ENCODE results near the gene ACAD9. TPM values are rescaled to one million over a fixed set of nuclear protein-coding genes. Genes with fewer than 3 reads are reported as not detected.
"Not testable (repeated sequence)": the region's sequence is repeated elsewhere in the genome, so short reads cannot be mapped to it uniquely, and the experiment has no call there.

ACAD9 gene
- total RNA-seq, 2 experiments from 2014 or later, result 45.3 to 45.5 TPM

DNA sequence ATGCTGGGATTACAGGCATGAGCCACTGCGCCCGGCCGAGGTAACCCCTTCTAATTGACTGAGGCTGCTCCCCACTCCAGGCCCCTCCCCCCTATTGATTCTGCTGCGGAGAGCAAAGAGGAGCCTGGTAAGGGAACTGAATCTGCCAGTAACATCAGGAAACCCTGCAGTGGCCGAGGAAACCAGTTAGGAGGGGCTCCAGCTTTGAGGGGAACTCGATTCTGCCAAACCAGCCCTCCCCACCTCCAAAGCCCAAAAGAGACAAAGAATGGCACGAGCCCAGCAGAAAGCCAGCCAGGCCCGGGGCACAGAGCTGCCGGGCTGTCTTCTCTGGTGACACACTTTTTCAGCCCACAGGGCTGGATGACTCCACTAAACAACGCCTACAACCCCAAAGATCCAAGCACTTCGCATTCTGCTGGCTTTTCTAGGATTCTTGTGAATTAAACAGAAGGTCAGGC lies 15.0 kb upstream of the ACAD9 start:
- H3K9me3 Mint-ChIP-seq, result peaks cover 20% of the 10 kb centered on the region
- intact Hi-C loops (cut with micrococcal nuclease), result no loop called here

DNA sequence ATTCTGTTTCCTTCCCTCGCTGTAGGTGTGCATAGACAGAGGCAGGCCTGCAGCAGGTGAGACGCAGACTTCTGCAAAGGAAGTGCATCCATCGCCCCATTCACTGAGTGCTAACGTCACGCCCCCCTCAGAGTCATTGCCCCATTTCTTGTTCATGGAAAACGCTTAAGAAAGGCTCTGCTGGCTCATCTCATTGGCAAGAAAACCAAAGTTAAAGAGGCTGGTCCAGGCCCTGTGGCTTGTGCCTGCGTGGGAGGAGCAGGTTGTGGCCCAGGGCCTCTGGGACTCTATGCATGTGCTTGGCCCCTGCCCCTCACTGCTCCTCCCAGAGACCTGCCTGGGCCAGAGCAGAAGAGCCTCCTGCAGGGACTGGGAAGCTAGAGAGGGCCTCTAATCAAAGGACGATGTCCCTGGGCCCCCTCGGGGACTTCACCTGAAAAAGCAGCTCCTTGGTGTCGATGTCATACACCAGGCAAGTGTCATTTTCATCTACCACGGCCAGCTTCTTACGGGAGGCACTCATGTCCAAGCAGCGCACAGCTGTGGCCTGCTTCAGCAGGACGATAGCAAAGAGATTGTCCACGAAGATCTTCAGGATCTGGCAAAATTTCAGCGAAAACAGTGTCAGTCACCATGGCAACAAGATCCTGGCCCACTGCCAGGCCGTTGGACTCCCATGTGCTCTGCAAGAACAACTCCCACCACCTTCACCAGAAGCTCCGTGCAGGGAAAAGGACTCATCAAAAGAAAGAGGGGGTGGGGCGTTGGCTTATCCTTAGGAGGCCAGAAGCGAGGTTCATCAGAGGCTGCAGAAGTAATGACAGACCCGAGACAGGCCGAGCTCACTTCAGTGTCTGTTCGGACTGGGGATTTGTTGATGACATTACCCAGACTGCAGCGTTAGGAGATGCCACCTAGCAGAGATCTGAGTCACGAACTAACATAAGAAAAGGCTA lies 14.3 kb upstream of the ACAD9 start:
- H3K4me1 Mint-ChIP-seq (ENCODE audit: low read depth); POLR2A ChIA-PET; H3K36me3 Mint-ChIP-seq; H3K27ac Mint-ChIP-seq; intact Hi-C loops (cut with micrococcal nuclease); DNase-seq; H3K4me3 Mint-ChIP-seq; H3K27me3 Mint-ChIP-seq: not testable (repeated sequence)
- H3K9me3 Mint-ChIP-seq, result peaks cover 12% of the 10 kb centered on the region
- CTCF ChIA-PET, result interaction anchor here (0.9 kb wide), 1 partner anchor 13 kb away, joined by 3 read pairs; no protein-coding TSS in a partner anchor

More for the DNA sequence above, 15.0 kb upstream of the ACAD9 start:
- Mint-ChIP-seq H3K4me1 (ENCODE audit: low read depth) (no peaks in the 10 kb centered on the region), H3K36me3 (peaks cover 9% of the 10 kb centered on the region), H3K27me3 (no peaks in the 10 kb centered on the region), H3K4me3 (no peak overlapping the region), H3K27ac (no peak overlapping the region)
- ChIA-PET POLR2A (no interaction called here), CTCF (interaction anchor here (1.4 kb wide), 1 partner anchor 12 kb away, joined by 4 read pairs; no protein-coding TSS in a partner anchor)
- no peak for DNase-seq

DNA sequence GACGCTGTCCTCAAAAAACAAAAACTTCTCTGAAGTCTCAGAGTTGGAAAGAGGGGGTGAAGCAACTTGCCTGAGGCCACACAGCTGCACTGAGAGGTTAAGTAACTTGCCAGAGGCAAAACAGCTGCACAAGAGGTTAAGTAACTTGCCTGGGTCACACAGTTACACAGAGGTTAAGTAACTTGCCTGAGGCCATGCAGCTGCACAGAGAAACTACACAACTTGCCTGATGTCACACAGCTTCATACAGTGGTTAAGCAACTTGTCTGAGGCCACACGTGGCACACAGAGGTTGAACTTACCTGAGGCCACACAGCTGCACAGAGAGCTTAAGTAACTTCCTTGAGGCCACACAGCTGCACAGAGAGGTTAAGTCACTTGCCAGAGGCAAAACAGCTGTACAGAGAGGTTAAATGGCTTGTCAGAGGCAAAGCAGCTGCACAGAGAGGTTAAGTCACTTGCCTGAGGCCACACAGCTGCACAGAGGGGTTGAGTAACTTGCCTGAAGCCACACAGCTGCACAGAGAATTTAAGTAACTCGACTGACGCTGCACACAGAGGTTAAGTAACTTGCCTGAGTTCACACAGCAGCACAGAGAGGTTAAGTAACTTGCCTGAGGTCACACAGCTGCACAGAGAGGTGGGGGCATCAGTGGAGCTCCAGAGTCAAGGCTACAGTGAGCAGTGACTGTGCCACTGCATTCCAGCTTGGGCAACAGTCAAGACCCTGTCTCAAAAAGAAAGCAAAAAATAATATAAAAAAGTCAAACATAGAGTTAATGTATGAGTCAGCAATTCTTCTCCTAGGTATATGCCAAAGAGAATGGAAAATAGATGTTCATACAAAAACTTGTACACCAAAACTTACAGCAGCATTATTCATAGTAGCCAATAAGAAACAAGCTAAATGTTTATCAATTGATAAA lies 12.0 kb upstream of the ACAD9 start:
- ChIA-PET POLR2A (interaction anchor here (1.8 kb wide), 1 partner anchor 12 kb away, joined by 4 read pairs; the partner anchor contains the start of gene ACAD9), CTCF (interaction anchor here (0.6 to 2.3 kb wide), 4 partner anchors 8 to 72 kb away, joined by 3 to 8 read pairs (median 3); no protein-coding TSS in a partner anchor)
- peak; percentile 19 for DNase-seq
- Mint-ChIP-seq H3K27ac (no peak overlapping the region), H3K4me3 (no peak overlapping the region), H3K27me3 (no peaks in the 10 kb centered on the region), H3K36me3 (no peaks in the 10 kb centered on the region), H3K4me1 (ENCODE audit: low read depth) (no peaks in the 10 kb centered on the region), H3K9me3 (no peaks in the 10 kb centered on the region)
- intact Hi-C loops (cut with micrococcal nuclease), result no loop called here

DNA sequence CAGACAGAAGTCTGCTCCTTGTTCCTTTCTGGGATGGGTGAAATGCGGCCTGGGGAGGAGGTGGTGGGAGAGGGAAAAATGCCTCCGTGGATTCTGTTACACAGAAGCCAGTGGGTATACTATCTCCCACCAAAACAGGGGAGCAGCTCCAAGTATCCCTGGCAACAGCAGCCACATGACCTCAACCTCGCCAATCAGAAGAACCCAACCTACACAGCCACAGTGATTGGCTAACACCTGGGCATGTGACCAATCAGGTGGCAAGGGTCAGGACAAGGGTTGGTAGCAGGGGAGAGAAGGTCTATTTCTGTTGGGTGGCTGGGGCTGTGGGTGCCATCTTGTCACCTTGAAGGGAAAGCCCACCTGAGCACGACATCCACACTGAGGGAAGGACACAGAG lies 9.1 kb upstream of the ACAD9 start:
- Mint-ChIP-seq H3K27ac (no peak overlapping the region), H3K36me3 (no peaks in the 10 kb centered on the region), H3K27me3 (no peaks in the 10 kb centered on the region), H3K4me3 (no peak overlapping the region), H3K4me1 (ENCODE audit: low read depth) (peaks cover under 1% of the 10 kb centered on the region), H3K9me3 (no peaks in the 10 kb centered on the region)
- DNase-seq, result no peak
- intact Hi-C loops (cut with micrococcal nuclease), result no loop called here
- ChIA-PET CTCF (interaction anchor here (0.6 to 1.9 kb wide), 3 partner anchors 8 to 253 kb away, joined by 3 to 9 read pairs (median 3); no protein-coding TSS in a partner anchor), POLR2A (no interaction called here)

DNA sequence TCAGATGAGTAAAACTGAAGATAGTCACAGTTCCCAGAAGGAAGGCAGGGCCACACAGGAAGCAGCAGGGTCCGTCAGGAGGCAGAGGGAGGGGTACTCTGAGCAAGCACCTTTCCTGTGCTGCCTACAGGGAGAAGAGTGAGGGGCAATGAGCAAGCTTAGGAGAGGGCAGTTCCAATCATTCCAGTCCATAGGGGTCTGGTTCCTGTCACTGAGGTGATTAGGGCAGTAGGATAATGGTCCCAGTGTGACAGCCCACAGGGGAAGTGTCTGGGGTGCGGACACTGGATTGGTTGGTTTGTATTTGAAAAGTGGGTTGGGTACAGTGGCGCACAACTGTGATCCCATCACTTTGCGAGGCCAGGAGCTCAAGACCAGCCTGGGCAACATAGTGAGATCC lies 7.1 kb upstream of the ACAD9 start:
- H3K4me1 Mint-ChIP-seq (ENCODE audit: low read depth), result peaks cover 9% of the 10 kb centered on the region
- intact Hi-C loops (cut with micrococcal nuclease), result no loop called here
- POLR2A ChIA-PET, result no interaction called here
- H3K9me3 Mint-ChIP-seq, result no peaks in the 10 kb centered on the region
- no peak overlapping the region for H3K27ac Mint-ChIP-seq
- H3K36me3 Mint-ChIP-seq, result no peaks in the 10 kb centered on the region
- CTCF ChIA-PET, result interaction anchor here (0.9 kb wide), 1 partner anchor 299 kb away, joined by 3 read pairs; no protein-coding TSS in a partner anchor
- DNase-seq, result no peak
- H3K4me3 Mint-ChIP-seq, result no peak overlapping the region
- H3K27me3 Mint-ChIP-seq, result no peaks in the 10 kb centered on the region

DNA sequence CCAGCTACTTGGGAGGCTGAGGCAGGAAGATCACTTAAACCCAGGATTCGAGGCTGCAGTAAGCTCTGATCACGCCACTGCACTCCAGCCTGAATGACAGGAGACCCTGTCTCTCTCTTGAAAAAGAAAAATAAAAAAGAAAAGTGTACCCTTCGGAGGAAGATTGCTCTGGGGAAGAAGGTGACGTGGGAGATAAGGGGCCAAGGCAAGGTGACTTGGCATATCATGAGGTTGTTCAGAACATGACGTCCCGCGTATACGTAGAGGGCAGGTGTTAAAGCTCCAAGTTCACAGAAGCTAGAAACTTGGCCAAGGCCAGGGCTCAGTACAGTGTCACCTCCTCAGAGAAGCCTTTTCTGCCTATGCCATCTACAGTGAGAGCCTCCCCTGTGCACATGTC lies 6.7 kb upstream of the ACAD9 start:
- Mint-ChIP-seq H3K4me3 (no peak overlapping the region), H3K4me1 (ENCODE audit: low read depth) (peaks cover 13% of the 10 kb centered on the region), H3K36me3 (no peaks in the 10 kb centered on the region), H3K9me3 (no peaks in the 10 kb centered on the region), H3K27me3 (no peaks in the 10 kb centered on the region), H3K27ac (no peak overlapping the region)
- intact Hi-C loops (cut with micrococcal nuclease), result no loop called here
- DNase-seq, result no peak
- POLR2A ChIA-PET, result no interaction called here
- CTCF ChIA-PET, result no interaction called here

DNA sequence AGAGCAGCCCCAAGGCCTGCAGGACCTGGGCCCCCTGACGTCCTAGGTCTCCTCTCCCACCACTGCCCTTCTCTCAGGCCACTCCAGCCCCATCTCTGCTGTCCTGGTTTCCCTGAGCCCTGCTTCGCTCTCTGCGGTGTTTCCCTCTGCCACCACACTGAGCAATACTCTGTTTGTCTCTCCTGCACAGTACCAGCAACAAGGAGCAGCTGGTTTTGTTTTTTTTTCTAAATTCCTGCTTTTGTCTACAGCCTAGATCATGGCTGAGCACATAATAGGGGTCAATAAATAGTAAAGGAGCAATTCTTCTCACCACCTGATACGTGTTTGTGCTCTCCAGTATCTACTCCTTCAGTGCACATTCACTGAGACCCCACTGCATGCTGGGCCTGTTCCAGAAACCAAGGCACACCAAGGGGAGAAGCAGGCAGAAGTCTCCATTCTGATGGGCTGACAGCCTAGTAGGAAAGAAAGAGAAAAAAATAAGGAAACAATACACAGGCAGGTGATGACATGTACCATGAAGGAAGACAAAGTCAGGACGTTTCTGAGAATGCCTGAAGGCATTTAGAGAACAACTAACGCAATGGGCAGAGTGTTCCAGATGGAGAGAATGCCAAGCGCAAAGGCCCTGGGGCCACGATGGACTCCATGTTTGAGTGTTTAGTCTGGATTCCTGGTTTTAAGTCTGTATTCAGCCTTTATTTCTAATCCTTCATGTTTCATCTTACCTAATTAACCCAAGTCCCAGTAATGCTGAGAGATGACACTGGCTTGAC lies 6.0 kb upstream of the ACAD9 start:
- ChIA-PET CTCF (no interaction called here), POLR2A (no interaction called here)
- H3K36me3 Mint-ChIP-seq, result no peaks in the 10 kb centered on the region
- no peak overlapping the region for H3K4me3 Mint-ChIP-seq
- no peak for DNase-seq
- no peaks in the 10 kb centered on the region for H3K9me3 Mint-ChIP-seq
- H3K4me1 Mint-ChIP-seq (ENCODE audit: low read depth), result peaks cover 20% of the 10 kb centered on the region
- no peak overlapping the region for H3K27ac Mint-ChIP-seq
- intact Hi-C loops (cut with micrococcal nuclease), result no loop called here
- H3K27me3 Mint-ChIP-seq, result no peaks in the 10 kb centered on the region

DNA sequence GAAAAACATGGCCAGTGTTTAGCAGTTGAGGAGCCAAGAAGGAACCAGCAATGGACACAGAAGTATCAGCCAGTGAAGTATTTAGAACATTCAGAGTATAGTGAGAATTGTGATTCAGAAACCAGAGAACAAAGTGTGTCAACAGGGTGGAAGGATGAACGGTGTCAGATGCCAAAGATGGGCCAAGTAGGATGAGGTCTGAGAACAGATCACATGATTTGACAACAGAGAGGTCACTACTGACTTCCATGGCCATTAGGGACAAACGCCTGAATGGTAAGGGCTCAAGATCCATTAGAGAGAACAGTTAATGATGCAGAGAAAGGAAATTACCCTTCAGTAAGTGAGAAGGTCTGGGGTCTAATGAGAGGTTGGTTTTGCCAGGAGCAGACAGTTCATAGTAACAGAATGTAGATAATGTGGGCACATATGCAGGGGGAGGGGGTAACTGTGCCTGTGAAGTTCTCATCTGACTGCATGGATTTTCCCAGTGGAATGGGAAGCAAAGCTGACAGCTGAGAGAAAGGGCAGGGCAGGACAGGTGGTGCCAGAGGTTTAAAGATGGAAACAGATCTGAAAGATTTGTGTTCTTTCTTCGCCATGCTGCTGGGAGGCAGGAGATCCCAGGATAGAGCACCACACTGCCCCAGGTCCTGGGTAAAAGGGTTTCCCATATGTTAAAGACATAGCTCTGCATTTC lies 4.8 kb upstream of the ACAD9 start:
- no peak for DNase-seq
- no peaks in the 10 kb centered on the region for H3K36me3 Mint-ChIP-seq
- H3K9me3 Mint-ChIP-seq, result no peaks in the 10 kb centered on the region
- ChIA-PET POLR2A (interaction anchor here (0.7 kb wide), 1 partner anchor 193 kb away, joined by 3 read pairs; no protein-coding TSS in a partner anchor), CTCF (interaction anchor here (0.7 to 6.6 kb wide), 12 partner anchors 19 to 372 kb away, joined by 3 to 60 read pairs (median 4); no protein-coding TSS in a partner anchor)
- intact Hi-C loops (cut with micrococcal nuclease), result loop anchor here (1.0 to 5.0 kb wide), 3 partner anchors 143 to 308 kb away; partner anchors contain the start of gene CNBP
- H3K4me3 Mint-ChIP-seq, result no peak overlapping the region
- no peak overlapping the region for H3K27ac Mint-ChIP-seq
- H3K4me1 Mint-ChIP-seq (ENCODE audit: low read depth), result peaks cover 24% of the 10 kb centered on the region
- H3K27me3 Mint-ChIP-seq, result no peaks in the 10 kb centered on the region

DNA sequence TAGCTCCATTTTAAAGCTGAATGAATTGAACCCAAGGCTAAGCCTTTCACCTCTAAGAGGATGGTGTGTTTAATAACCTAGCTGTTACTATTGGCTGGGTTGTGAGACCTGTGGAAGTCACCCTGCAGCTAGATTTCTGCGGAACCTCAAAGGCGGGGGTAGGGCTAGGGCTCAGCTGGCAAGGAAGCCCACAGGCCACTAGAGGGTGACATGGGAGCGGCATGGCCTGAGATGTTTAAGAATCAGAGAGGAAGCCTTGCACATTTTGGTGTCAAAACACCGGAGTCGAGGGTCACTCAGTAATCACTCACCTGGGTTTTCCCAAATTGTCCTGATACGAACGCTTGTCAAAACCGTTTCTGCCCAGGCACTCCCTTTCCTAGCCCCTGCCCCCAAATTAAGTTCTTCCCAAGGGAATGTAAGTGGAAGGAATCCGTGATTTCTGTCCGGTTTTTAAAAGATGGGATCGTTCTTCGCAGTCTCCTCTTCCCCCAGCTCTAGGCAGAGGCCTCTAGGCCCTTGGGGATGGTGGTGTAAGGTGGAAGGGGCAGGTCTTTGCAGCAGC lies 3.8 kb upstream of the ACAD9 start:
- Mint-ChIP-seq H3K4me3 (no peak overlapping the region), H3K36me3 (no peaks in the 10 kb centered on the region), H3K9me3 (no peaks in the 10 kb centered on the region), H3K27ac (no peak overlapping the region), H3K4me1 (ENCODE audit: low read depth) (peaks cover 30% of the 10 kb centered on the region), H3K27me3 (no peaks in the 10 kb centered on the region)
- peak; percentile 84 for DNase-seq
- POLR2A ChIA-PET, result interaction anchor here (0.7 kb wide), 1 partner anchor 194 kb away, joined by 3 read pairs; no protein-coding TSS in a partner anchor
- CTCF ChIA-PET, result interaction anchor here (0.7 to 6.6 kb wide), 18 partner anchors 8 to 371 kb away, joined by 3 to 60 read pairs (median 4); no protein-coding TSS in a partner anchor
- intact Hi-C loops (cut with micrococcal nuclease), result loop anchor here (1.0 to 5.0 kb wide), 3 partner anchors 142 to 307 kb away; partner anchors contain the start of gene CNBP

DNA sequence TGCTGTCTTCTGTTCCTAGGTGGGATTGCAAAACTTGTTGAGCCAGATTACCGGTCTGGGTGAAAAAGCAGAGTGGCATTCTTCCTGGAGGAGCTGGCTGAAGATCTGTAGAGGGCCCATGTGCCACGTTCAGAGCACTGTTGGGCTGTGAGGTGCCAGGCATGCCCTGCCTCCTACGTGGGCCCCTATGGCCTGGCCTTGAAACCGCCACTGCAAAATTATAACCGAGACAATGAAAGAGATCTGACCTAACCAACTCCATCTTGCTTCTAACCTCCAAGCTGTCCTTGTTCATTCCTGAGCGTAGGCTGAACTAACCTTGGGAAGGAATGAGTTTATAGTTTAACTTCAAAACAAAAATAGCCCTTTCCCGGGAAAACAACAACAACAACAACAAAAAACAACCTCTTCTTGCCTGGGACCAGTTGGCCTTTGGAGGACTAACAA lies 1.4 kb upstream of the ACAD9 start:
- H3K9me3 Mint-ChIP-seq, result no peaks in the 10 kb centered on the region
- H3K27me3 Mint-ChIP-seq, result no peaks in the 10 kb centered on the region
- H3K4me3 Mint-ChIP-seq, result peak overlapping the region; percentile 93
- ChIA-PET POLR2A (interaction anchor here (0.8 to 2.6 kb wide), 11 partner anchors 38 to 284 kb away, joined by 3 to 25 read pairs (median 4); partner anchors contain the start of gene RPN1), CTCF (interaction anchor here (0.6 to 6.6 kb wide), 13 partner anchors 8 to 482 kb away, joined by 3 to 60 read pairs (median 3); no protein-coding TSS in a partner anchor)
- intact Hi-C loops (cut with micrococcal nuclease), result loop anchor here (2.0 to 5.0 kb wide), 4 partner anchors 89 to 304 kb away; partner anchors contain the start of genes CNBP and RPN1
- DNase-seq, result no peak
- peak overlapping the region; percentile 95 for H3K27ac Mint-ChIP-seq
- H3K36me3 Mint-ChIP-seq, result peaks cover 11% of the 10 kb centered on the region
- peaks cover 52% of the 10 kb centered on the region for H3K4me1 Mint-ChIP-seq (ENCODE audit: low read depth)
